ENCODE results near the gene ZNF10. TPM values are rescaled to one million over a fixed set of nuclear protein-coding genes. Genes with fewer than 3 reads are reported as not detected.
A peak's percentile ranks its signal among the peaks of the same experiment; 100 is the strongest.

Gene ZNF10
- total RNA-seq, 2 donors from 2014 or later = 12.0 to 16.4 TPM

DNA sequence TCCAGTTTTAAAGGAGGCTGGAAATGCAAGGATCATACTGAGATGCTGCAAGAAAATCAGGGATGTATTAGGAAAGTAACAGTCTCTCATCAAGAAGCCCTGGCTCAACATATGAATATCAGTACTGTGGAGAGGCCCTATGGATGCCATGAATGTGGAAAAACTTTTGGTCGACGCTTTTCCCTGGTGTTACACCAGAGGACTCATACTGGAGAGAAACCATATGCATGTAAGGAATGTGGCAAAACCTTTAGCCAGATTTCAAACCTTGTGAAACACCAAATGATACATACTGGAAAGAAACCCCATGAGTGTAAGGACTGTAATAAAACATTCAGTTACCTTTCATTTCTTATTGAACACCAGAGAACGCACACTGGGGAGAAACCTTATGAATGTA lies 24.8 kb upstream of the ZNF10 start:
- Histone ChIP-seq H3K4me3 (ENCODE audit: low read length) (peak overlapping the region; percentile 63), H3K4me1 (ENCODE audit: control insufficient read depth, insufficient read depth, low read length) (no peaks in the 10 kb centered on the region), H3K27ac (ENCODE audit: low read depth, low read length) (no peak overlapping the region), H3K9ac (ENCODE audit: extremely low read depth, low read length, poor library complexity, severe bottlenecking) (no peak overlapping the region), H3K27me3 (ENCODE audit: control insufficient read depth, insufficient read depth, low read length, poor library complexity, severe bottlenecking) (no peaks in the 10 kb centered on the region), H3K36me3 (ENCODE audit: control insufficient read depth, insufficient read depth, low read length) (peaks cover 95% of the 10 kb centered on the region), H3K9me3 (ENCODE audit: control insufficient read depth, low read length) (peaks cover 100% of the 10 kb centered on the region)
- H3K4me1 Mint-ChIP-seq = no peaks in the 10 kb centered on the region
- DNase-seq = no peak
- WGBS, 2 experiments (ENCODE audit: insufficient coverage in 1 of 2, insufficient read length in 1 of 2) = 87 to 100% methylated on average over 2 to 3 of the region's 3 CpGs
- H3K27me3 Mint-ChIP-seq (ENCODE audit: insufficient read depth) = no peaks in the 10 kb centered on the region
- TF ChIP-seq, protein P1, sequence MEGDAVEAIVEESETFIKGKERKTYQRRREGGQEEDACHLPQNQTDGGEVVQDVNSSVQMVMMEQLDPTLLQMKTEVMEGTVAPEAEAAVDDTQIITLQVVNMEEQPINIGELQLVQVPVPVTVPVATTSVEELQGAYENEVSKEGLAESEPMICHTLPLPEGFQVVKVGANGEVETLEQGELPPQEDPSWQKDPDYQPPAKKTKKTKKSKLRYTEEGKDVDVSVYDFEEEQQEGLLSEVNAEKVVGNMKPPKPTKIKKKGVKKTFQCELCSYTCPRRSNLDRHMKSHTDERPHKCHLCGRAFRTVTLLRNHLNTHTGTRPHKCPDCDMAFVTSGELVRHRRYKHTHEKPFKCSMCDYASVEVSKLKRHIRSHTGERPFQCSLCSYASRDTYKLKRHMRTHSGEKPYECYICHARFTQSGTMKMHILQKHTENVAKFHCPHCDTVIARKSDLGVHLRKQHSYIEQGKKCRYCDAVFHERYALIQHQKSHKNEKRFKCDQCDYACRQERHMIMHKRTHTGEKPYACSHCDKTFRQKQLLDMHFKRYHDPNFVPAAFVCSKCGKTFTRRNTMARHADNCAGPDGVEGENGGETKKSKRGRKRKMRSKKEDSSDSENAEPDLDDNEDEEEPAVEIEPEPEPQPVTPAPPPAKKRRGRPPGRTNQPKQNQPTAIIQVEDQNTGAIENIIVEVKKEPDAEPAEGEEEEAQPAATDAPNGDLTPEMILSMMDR (conservative IDR thresholded peaks at IDR 0.05) = no peak
- H3K4me3 Mint-ChIP-seq = no peak overlapping the region
- no peak overlapping the region for H3K27ac Mint-ChIP-seq
- peaks cover 100% of the 10 kb centered on the region for H3K9me3 Mint-ChIP-seq
- H3K36me3 Mint-ChIP-seq (ENCODE audit: low read depth) = peaks cover 96% of the 10 kb centered on the region

DNA sequence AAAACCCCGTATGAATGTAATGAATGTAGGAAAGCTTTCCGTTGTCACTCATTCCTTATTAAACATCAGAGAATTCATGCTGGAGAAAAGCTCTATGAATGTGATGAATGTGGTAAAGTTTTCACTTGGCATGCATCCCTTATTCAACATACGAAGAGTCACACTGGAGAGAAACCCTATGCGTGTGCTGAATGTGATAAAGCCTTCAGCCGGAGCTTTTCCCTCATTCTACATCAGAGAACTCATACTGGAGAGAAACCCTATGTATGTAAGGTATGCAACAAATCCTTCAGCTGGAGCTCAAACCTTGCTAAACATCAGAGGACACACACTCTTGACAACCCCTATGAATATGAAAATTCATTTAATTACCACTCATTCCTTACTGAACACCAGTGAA lies 24.2 kb upstream of the ZNF10 start:
- no peaks in the 10 kb centered on the region for H3K27me3 Mint-ChIP-seq (ENCODE audit: insufficient read depth)
- peaks cover 100% of the 10 kb centered on the region for H3K9me3 Mint-ChIP-seq
- no peak overlapping the region for H3K27ac ChIP-seq (ENCODE audit: low read depth, low read length)
- H3K4me3 Mint-ChIP-seq = no peak overlapping the region
- H3K9ac ChIP-seq (ENCODE audit: extremely low read depth, low read length, poor library complexity, severe bottlenecking) = no peak overlapping the region
- H3K27me3 ChIP-seq (ENCODE audit: control insufficient read depth, insufficient read depth, low read length, poor library complexity, severe bottlenecking) = no peaks in the 10 kb centered on the region
- H3K27ac Mint-ChIP-seq = no peak overlapping the region
- DNase-seq = no peak
- H3K4me3 ChIP-seq (ENCODE audit: low read length) = peak overlapping the region; percentile 63
- H3K4me1 ChIP-seq (ENCODE audit: control insufficient read depth, insufficient read depth, low read length) = no peaks in the 10 kb centered on the region
- WGBS, 2 experiments (ENCODE audit: insufficient coverage in 1 of 2, insufficient read length in 1 of 2) = 87% methylated on average over 4 of the region's 5 CpGs; no CpG with 5 or more reads in 1 of the 2 experiments
- TF ChIP-seq, protein P1 (conservative IDR thresholded peaks at IDR 0.05) = no peak
- H3K36me3 Mint-ChIP-seq (ENCODE audit: low read depth) = peaks cover 96% of the 10 kb centered on the region
- peaks cover 90% of the 10 kb centered on the region for H3K36me3 ChIP-seq (ENCODE audit: control insufficient read depth, insufficient read depth, low read length)
- no peaks in the 10 kb centered on the region for H3K4me1 Mint-ChIP-seq
- peaks cover 100% of the 10 kb centered on the region for H3K9me3 ChIP-seq (ENCODE audit: control insufficient read depth, low read length)

DNA sequence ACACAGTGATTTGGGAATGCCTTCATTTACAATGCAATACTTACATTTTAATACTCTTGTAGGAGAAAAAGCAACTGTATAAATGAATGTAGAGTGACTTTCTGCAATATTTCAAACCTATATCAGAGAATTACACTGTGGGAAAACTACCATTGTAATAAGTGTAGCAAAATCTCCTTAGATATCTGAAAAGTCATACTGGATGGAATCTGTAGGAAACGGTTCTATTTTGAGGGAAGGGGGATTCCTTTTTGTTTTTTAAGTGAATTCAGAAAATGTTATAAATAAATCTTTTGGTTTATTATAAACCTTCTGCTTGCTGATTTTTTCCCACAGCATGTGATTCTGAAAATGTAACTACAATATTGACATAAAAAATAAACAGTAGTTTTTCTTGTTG lies 23.3 kb upstream of the ZNF10 start:
- Mint-ChIP-seq H3K27ac (no peak overlapping the region), H3K4me3 (no peak overlapping the region), H3K27me3 (ENCODE audit: insufficient read depth) (no peaks in the 10 kb centered on the region), H3K9me3 (peaks cover 99% of the 10 kb centered on the region), H3K4me1 (no peaks in the 10 kb centered on the region), H3K36me3 (ENCODE audit: low read depth) (peaks cover 92% of the 10 kb centered on the region)
- Histone ChIP-seq H3K36me3 (ENCODE audit: control insufficient read depth, insufficient read depth, low read length) (peaks cover 82% of the 10 kb centered on the region), H3K4me1 (ENCODE audit: control insufficient read depth, insufficient read depth, low read length) (no peaks in the 10 kb centered on the region), H3K4me3 (ENCODE audit: low read length) (peak overlapping the region; percentile 63), H3K27ac (ENCODE audit: low read depth, low read length) (no peak overlapping the region), H3K9me3 (ENCODE audit: control insufficient read depth, low read length) (peaks cover 97% of the 10 kb centered on the region), H3K27me3 (ENCODE audit: control insufficient read depth, insufficient read depth, low read length, poor library complexity, severe bottlenecking) (no peaks in the 10 kb centered on the region), H3K9ac (ENCODE audit: extremely low read depth, low read length, poor library complexity, severe bottlenecking) (no peak overlapping the region)
- TF ChIP-seq, protein P1 (conservative IDR thresholded peaks at IDR 0.05) = no peak
- 100% methylated on average over 1 of the region's 1 CpG; no CpG with 5 or more reads in 1 of the 2 experiments for WGBS, 2 experiments (ENCODE audit: insufficient coverage in 1 of 2, insufficient read length in 1 of 2)
- DNase-seq = no peak

Data from endodermal cell (in vitro differentiated cells).